Tibial artery (tissue), 4 donors: ENCODE data around the gene STX1B.

ENCODE experiments used
- DNase-seq, 2 donors: peaks; one replicate each; pipeline ENCODE4 v3.0.0-alpha.2; 2019
- H3K27ac ChIP-seq, 2 donors: fragments of 200-600 bp; sonication (generic) in 1 of 2; 1 replicate in 1 of 2; 2 replicates in 1 of 2; pipeline ENCODE4 v1.5.1; 2018 to 2019; ENCODE audit warnings: mild to moderate bottlenecking in 1 of 2
- H3K27me3 ChIP-seq, 2 donors: fragments of 200-600 bp; sonication (generic) in 1 of 2; one replicate each; pipeline versions ENCODE4 v1.5.1 to v1.6.0; 2016 to 2019
- H3K36me3 ChIP-seq, 3 donors: fragments of 200-600 bp; sonication (generic) in 2 of 3; one replicate each; pipeline ENCODE4 v1.5.1; 2016 to 2019; ENCODE audit warnings: mild to moderate bottlenecking in 2 of 3
- H3K4me1 ChIP-seq, 4 donors: fragments of 200-600 bp; sonication (generic) in 2 of 4; 1 replicate in 3 of 4; 2 replicates in 1 of 4; pipeline ENCODE4 v1.5.1; 2016 to 2019
- H3K4me3 ChIP-seq, 2 donors: fragments of 200-600 bp; sonication (generic) in 1 of 2; 1 replicate in 1 of 2; 2 replicates in 1 of 2; pipeline ENCODE4 v1.5.1; 2018 to 2019; ENCODE audit warnings: mild to moderate bottlenecking in 2 of 2
- H3K9me3 ChIP-seq, 3 donors: fragments of 200-600 bp; sonication (generic) in 1 of 3; one replicate each; pipeline ENCODE4 v1.5.1; 2016 to 2019
- CTCF ChIP-seq, 2 experiments: fragments of 200-600 bp in 1 of 2; fragments of 450-650 bp in 1 of 2; IDR thresholded peaks; one replicate each; pipeline ENCODE4 v1.5.1; 2017 to 2019; ENCODE audit warnings: antibody characterized with exemption in 2 of 2, mild to moderate bottlenecking in 1 of 2, moderate library complexity in 1 of 2
- intact Hi-C: fragments of 100-400 bp; cut with DNase I; formaldehyde crosslinking; loops from one replicate; pipeline ENCODE4 v1.15.0; 2023; ENCODE audit warnings: low total_unique reads

Gene STX1B

DNA sequence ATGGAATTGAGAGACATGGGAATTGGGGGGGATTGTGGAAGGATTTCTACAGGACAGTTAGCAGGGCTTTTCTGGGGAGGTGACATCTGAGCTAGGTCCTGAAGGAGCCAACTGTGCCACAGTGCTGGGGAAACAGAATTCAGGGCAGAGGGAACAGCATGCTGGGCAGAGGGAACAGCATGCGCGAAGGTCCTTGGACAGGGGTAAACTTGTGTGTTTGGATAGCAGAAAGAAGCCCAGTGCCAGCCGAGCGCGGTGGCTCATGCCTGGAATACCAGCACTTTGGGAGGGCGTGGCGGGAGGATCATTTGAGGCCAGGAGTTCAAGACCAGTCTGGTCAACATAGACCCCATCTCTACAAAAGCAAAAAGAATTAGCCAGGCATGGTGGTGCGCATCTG, 3.8 kb downstream of the STX1B start:
- Histone ChIP-seq H3K27ac (no peak overlapping the region), H3K4me3 (no peak overlapping the region), H3K36me3 (no peaks in the 10 kb centered on the region), H3K9me3 (no peaks in the 10 kb centered on the region), H3K27me3 (peaks cover 3 to 53% of the 10 kb centered on the region in 2 donors), H3K4me1 (peaks cover 0 to 8% (median 3%) of the 10 kb centered on the region in 4 donors)
- intact Hi-C loops, result no loop called here
- TF ChIP-seq CTCF (IDR thresholded peaks at IDR 0.05), result no peak
- DNase-seq, result no peak

- H3K27ac ChIP-seq, result no peak overlapping the region
- peaks cover 0 to 47% of the 10 kb centered on the region in 2 donors for H3K27me3 ChIP-seq
- no peak overlapping the region for H3K4me3 ChIP-seq
- no peaks in the 10 kb centered on the region for H3K36me3 ChIP-seq
- H3K9me3 ChIP-seq, result no peaks in the 10 kb centered on the region
- peaks cover 0 to 7% (median 3%) of the 10 kb centered on the region in 4 donors for H3K4me1 ChIP-seq
- DNase-seq, result no peak
- no peak for TF ChIP-seq CTCF (IDR thresholded peaks at IDR 0.05)
- intact Hi-C loops, result no loop called here
Measured at GRCh38 chr16:31006086-31006385, 4.4 kb downstream of the STX1B start.

DNA sequence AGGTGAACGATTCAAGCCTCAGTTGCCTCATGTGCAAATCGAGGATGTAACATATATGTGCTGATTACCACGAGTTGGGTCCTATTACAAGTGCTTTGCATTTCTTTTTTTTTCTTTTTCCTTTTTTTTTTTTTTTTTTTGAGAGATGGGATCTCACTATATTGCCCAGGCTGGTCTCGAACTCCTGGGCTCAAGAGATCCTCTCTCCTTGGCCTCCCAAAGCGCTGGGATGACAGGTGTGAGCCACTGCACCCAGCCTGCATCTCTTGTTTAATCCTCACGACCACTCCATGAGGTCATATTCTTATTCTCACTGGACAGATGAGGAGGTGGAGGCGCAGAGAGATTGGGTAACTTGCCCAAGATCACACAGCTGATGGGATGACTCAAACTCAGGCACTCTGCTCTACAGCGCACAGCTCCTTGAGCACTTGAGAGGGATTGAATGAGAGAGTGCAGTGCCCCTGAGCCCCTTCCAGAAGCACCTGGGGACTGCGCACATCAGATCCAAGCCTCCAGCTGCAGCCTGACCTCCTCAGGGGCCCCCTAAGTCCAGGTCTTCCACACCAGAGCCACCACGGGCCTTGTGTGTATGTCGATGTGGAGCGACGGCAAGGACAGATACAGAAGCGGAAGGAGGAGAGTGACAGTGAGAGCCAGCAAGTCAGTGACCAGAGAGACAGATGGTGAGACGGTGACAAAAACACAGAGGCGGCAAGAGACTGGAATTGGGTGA, 4.9 kb downstream of the STX1B start:
- peaks cover 0 to 4% (median under 1%) of the 10 kb centered on the region in 4 donors for H3K4me1 ChIP-seq
- H3K4me3 ChIP-seq, result no peak overlapping the region
- no peak for DNase-seq
- peaks cover 0 to 42% of the 10 kb centered on the region in 2 donors for H3K27me3 ChIP-seq
- H3K9me3 ChIP-seq, result no peaks in the 10 kb centered on the region
- intact Hi-C loops, result no loop called here
- TF ChIP-seq CTCF (IDR thresholded peaks at IDR 0.05), result no peak
- no peaks in the 10 kb centered on the region for H3K36me3 ChIP-seq
- H3K27ac ChIP-seq, result no peak overlapping the region

- Histone ChIP-seq H3K9me3 (no peaks in the 10 kb centered on the region), H3K36me3 (no peaks in the 10 kb centered on the region), H3K4me1 (peaks cover 0 to 2% (median 0%) of the 10 kb centered on the region in 4 donors), H3K27ac (no peak overlapping the region), H3K27me3 (peaks cover 0 to 35% of the 10 kb centered on the region in 2 donors), H3K4me3 (no peak overlapping the region)
- intact Hi-C loops, result no loop called here
- TF ChIP-seq CTCF (IDR thresholded peaks at IDR 0.05), result no peak
- no peak for DNase-seq
Measured at GRCh38 chr16:31004658-31005057, 5.8 kb downstream of the STX1B start.

- Histone ChIP-seq H3K4me3 (no peak overlapping the region), H3K36me3 (no peaks in the 10 kb centered on the region), H3K4me1 (peaks cover 0 to 8% (median 3%) of the 10 kb centered on the region in 4 donors), H3K27me3 (peaks cover 0 to 26% of the 10 kb centered on the region in 2 donors), H3K27ac (no peak overlapping the region), H3K9me3 (no peaks in the 10 kb centered on the region)
- no peak for TF ChIP-seq CTCF (IDR thresholded peaks at IDR 0.05)
- intact Hi-C loops, result no loop called here
- no peak for DNase-seq
Measured at GRCh38 chr16:31003744-31004143, 6.7 kb downstream of the STX1B start.
